ENCODE data around the gene ZNF407. TPM values are rescaled to one million over a fixed set of nuclear protein-coding genes. Genes with fewer than 3 reads are reported as not detected.

The ZNF407 gene
- total RNA-seq, 1 donor from 2014 or later: 11.4 TPM

GRCh38 chr18:74921057-74921820, 323.6 kb downstream of the ZNF407 start:
- no peak for DNase-seq (ENCODE audit: low read depth in 2 of 2)

GRCh38 chr18:74926051-74926450, 328.4 kb downstream of the ZNF407 start:
- DNase-seq (ENCODE audit: low read depth in 2 of 2): no peak

- DNase-seq (ENCODE audit: low read depth in 2 of 2): no peak
Measured at GRCh38 chr18:74928194-74928968, 330.7 kb downstream of the ZNF407 start.

GRCh38 chr18:74929110-74929509, 331.4 kb downstream of the ZNF407 start:
- DNase-seq (ENCODE audit: low read depth in 2 of 2): peak in 1 of 2 donors; percentile 25

GRCh38 chr18:74930616-74931015, 332.9 kb downstream of the ZNF407 start:
- no peak for DNase-seq (ENCODE audit: low read depth in 2 of 2)

GRCh38 chr18:74933930-74934329, 336.3 kb downstream of the ZNF407 start:
- no peak for DNase-seq (ENCODE audit: low read depth in 2 of 2)

GRCh38 chr18:74935434-74935833, 337.8 kb downstream of the ZNF407 start:
- DNase-seq (ENCODE audit: low read depth in 2 of 2): no peak

GRCh38 chr18:74936343-74936742, 338.7 kb downstream of the ZNF407 start:
- DNase-seq (ENCODE audit: low read depth in 2 of 2): no peak

- no peak for DNase-seq (ENCODE audit: low read depth in 2 of 2)
Measured at GRCh38 chr18:74937291-74937690, 339.6 kb downstream of the ZNF407 start.

- DNase-seq (ENCODE audit: low read depth in 2 of 2): no peak
Measured at GRCh38 chr18:74940856-74941255, 343.2 kb downstream of the ZNF407 start.

GRCh38 chr18:74942319-74942910, 344.7 kb downstream of the ZNF407 start:
- peak in 1 of 2 donors; percentile 19 for DNase-seq (ENCODE audit: low read depth in 2 of 2)

GRCh38 chr18:74944676-74945075, 347.0 kb downstream of the ZNF407 start:
- no peak for DNase-seq (ENCODE audit: low read depth in 2 of 2)

GRCh38 chr18:74945774-74946545, 348.3 kb downstream of the ZNF407 start:
- DNase-seq (ENCODE audit: low read depth in 2 of 2): no peak

- DNase-seq (ENCODE audit: low read depth in 2 of 2): no peak
Measured at GRCh38 chr18:74946646-74947375, 349.1 kb downstream of the ZNF407 start.

- DNase-seq (ENCODE audit: low read depth in 2 of 2): no peak
Measured at GRCh38 chr18:74947417-74947816, 349.7 kb downstream of the ZNF407 start.

GRCh38 chr18:74947875-74948274, 350.2 kb downstream of the ZNF407 start:
- DNase-seq (ENCODE audit: low read depth in 2 of 2): no peak

- DNase-seq (ENCODE audit: low read depth in 2 of 2): no peak
Measured at GRCh38 chr18:74949611-74950010, 351.9 kb downstream of the ZNF407 start.

- peak in 1 of 2 donors; percentile 39 for DNase-seq (ENCODE audit: low read depth in 2 of 2)
Measured at GRCh38 chr18:74950479-74950878, 352.8 kb downstream of the ZNF407 start.

- DNase-seq (ENCODE audit: low read depth in 2 of 2): peak in 1 of 2 donors; percentile 95
Measured at GRCh38 chr18:74951165-74951760, 353.6 kb downstream of the ZNF407 start.

GRCh38 chr18:74957588-74958224, 360.0 kb downstream of the ZNF407 start:
- DNase-seq (ENCODE audit: low read depth in 2 of 2): no peak
